ENCODE results near the gene BDH1.

BDH1 gene

GRCh38 chr3:197525706-197526105 is 30.1 kb downstream of the BDH1 start:
- DNase-seq: no peak
- peak; percentile 19; the same call in 1 of the 2 replicates for TF ChIP-seq CTCF (IDR thresholded peaks at IDR 0.05; ENCODE audit: low read depth, low read length)
- no peaks in the 10 kb centered on the region for H3K36me3 ChIP-seq

GRCh38 chr3:197524128-197524527 is 31.6 kb downstream of the BDH1 start:
- peaks cover 30% of the 10 kb centered on the region for H3K4me1 ChIP-seq
- H3K36me3 ChIP-seq: no peaks in the 10 kb centered on the region
- no peaks in the 10 kb centered on the region for H3K9me3 ChIP-seq
- DNase-seq: no peak
- H3K4me3 ChIP-seq (ENCODE audit: low read depth, low read length): no peak overlapping the region
- no peak for TF ChIP-seq CTCF (IDR thresholded peaks at IDR 0.05; ENCODE audit: low read depth, low read length)
- H3K27me3 ChIP-seq: no peaks in the 10 kb centered on the region

More at GRCh38 chr3:197525706-197526105, 30.1 kb downstream of the BDH1 start:
- Histone ChIP-seq H3K4me3 (ENCODE audit: low read depth, low read length) (no peak overlapping the region), H3K9me3 (no peaks in the 10 kb centered on the region), H3K4me1 (peaks cover 20% of the 10 kb centered on the region), H3K27me3 (no peaks in the 10 kb centered on the region)

GRCh38 chr3:197523526-197523925 is 32.2 kb downstream of the BDH1 start:
- Histone ChIP-seq H3K9me3 (no peaks in the 10 kb centered on the region), H3K27me3 (no peaks in the 10 kb centered on the region), H3K4me3 (ENCODE audit: low read depth, low read length) (no peak overlapping the region), H3K36me3 (no peaks in the 10 kb centered on the region), H3K4me1 (peaks cover 28% of the 10 kb centered on the region)
- no peak for DNase-seq
- no peak for TF ChIP-seq CTCF (IDR thresholded peaks at IDR 0.05; ENCODE audit: low read depth, low read length)

- DNase-seq: no peak
- no peaks in the 10 kb centered on the region for H3K27me3 ChIP-seq
- TF ChIP-seq CTCF (IDR thresholded peaks at IDR 0.05; ENCODE audit: low read depth, low read length): no peak
- H3K4me3 ChIP-seq (ENCODE audit: low read depth, low read length): no peak overlapping the region
- H3K9me3 ChIP-seq: no peaks in the 10 kb centered on the region
- H3K36me3 ChIP-seq: no peaks in the 10 kb centered on the region
- peaks cover 24% of the 10 kb centered on the region for H3K4me1 ChIP-seq
Measured at GRCh38 chr3:197522881-197523441, 32.8 kb downstream of the BDH1 start.

GRCh38 chr3:197522183-197522715 is 33.5 kb downstream of the BDH1 start:
- Histone ChIP-seq H3K4me1 (peaks cover 19% of the 10 kb centered on the region), H3K27me3 (no peaks in the 10 kb centered on the region), H3K9me3 (no peaks in the 10 kb centered on the region), H3K36me3 (no peaks in the 10 kb centered on the region), H3K4me3 (ENCODE audit: low read depth, low read length) (no peak overlapping the region)
- DNase-seq: no peak
- no peak for TF ChIP-seq CTCF (IDR thresholded peaks at IDR 0.05; ENCODE audit: low read depth, low read length)
